ENCODE results near the gene MAGI2.

MAGI2 gene

GRCh38 chr7:79459381-79459780, 5.9 kb upstream of the MAGI2 start:
- TF ChIP-seq CTCF (conservative IDR thresholded peaks at IDR 0.05) = no peak
- H3K27ac ChIP-seq = no peak overlapping the region

GRCh38 chr7:79458796-79459195, 5.3 kb upstream of the MAGI2 start:
- TF ChIP-seq CTCF (conservative IDR thresholded peaks at IDR 0.05) = no peak

GRCh38 chr7:79455173-79455790, 1.8 kb upstream of the MAGI2 start:
- TF ChIP-seq CTCF (conservative IDR thresholded peaks at IDR 0.05) = no peak
- H3K27ac ChIP-seq = no peak overlapping the region

More at GRCh38 chr7:79458796-79459195, 5.3 kb upstream of the MAGI2 start:
- no peak overlapping the region for H3K27ac ChIP-seq

- no peak for TF ChIP-seq CTCF (conservative IDR thresholded peaks at IDR 0.05)
- H3K27ac ChIP-seq = no peak overlapping the region
These were observed 994 bp upstream of the MAGI2 start for GRCh38 chr7:79454361-79454960.

GRCh38 chr7:79453266-79453557, 255 bp downstream of the MAGI2 start:
- no peak overlapping the region for H3K27ac ChIP-seq
- TF ChIP-seq CTCF (conservative IDR thresholded peaks at IDR 0.05) = no peak

- TF ChIP-seq CTCF (conservative IDR thresholded peaks at IDR 0.05) = no peak
- no peak overlapping the region for H3K27ac ChIP-seq
These were observed 787 bp downstream of the MAGI2 start for GRCh38 chr7:79452495-79453265.

- TF ChIP-seq CTCF (conservative IDR thresholded peaks at IDR 0.05) = no peak
- H3K27ac ChIP-seq = no peak overlapping the region
These were observed 1.4 kb downstream of the MAGI2 start for GRCh38 chr7:79452032-79452494.
